Muscle of leg (tissue), 11 donors: ENCODE measurements around the gene FADS1. TPM values are rescaled to one million over a fixed set of nuclear protein-coding genes. Genes with fewer than 3 reads are reported as not detected.

Experiments
- DNase-seq: peaks from one replicate; pipeline ENCODE4 v3.0.0; 2013
- H3K27ac ChIP-seq: one replicate; pipeline ENCODE4 v1.5.1; 2013; ENCODE audit warnings: mild to moderate bottlenecking, low read length, control low read depth
- H3K27me3 ChIP-seq: one replicate; pipeline ENCODE4 v1.6.1; 2013; ENCODE audit warnings: low read length; ENCODE audit not compliant: control insufficient read depth, insufficient read depth
- H3K36me3 ChIP-seq: one replicate; pipeline ENCODE4 v1.6.1; 2013; ENCODE audit warnings: low read length; ENCODE audit not compliant: control insufficient read depth, insufficient read depth
- H3K4me1 ChIP-seq: one replicate; pipeline ENCODE4 v1.6.1; 2013; ENCODE audit warnings: low read length; ENCODE audit not compliant: control insufficient read depth, insufficient read depth
- H3K4me3 ChIP-seq: one replicate; pipeline ENCODE4 v1.5.1; 2013; ENCODE audit warnings: low read length, control low read depth
- H3K9me3 ChIP-seq: replicated peaks from 2 replicates; pipeline ENCODE4 v1.6.1; 2013; ENCODE audit warnings: low read depth, low read length; ENCODE audit not compliant: control insufficient read depth
- WGBS: methylation state at CpG from one replicate; pipeline ENCODE4 v1.1.5; 2013; ENCODE audit warnings: missing lambda C conversion rate; ENCODE audit not compliant: insufficient coverage; 5-methylcytosine and 5-hydroxymethylcytosine counted together
- polyA plus RNA-seq, 8 donors: library from polyadenylated mRNA; unstranded; fragments of 120-200 nt; gene quantifications; one replicate each; pipeline versions ENCODE4 v1.2.1 to v1.2.3, GENCODE V29; 2013; ENCODE audit warnings: inconsistent platforms in 1 of 8, low replicate concordance in 1 of 8; ENCODE audit not compliant: insufficient read length in 8 of 8, insufficient read depth in 1 of 8
- total RNA-seq: library from RNA; stranded (reverse); fragments of 120-200 nt; gene quantifications from one replicate; pipeline ENCODE4 v1.2.4, GENCODE V29; 2013

Gene FADS1
- total and polyA plus RNA-seq, 9 donors, result 17.5 to 33.4 (median 20.3) TPM

DNA sequence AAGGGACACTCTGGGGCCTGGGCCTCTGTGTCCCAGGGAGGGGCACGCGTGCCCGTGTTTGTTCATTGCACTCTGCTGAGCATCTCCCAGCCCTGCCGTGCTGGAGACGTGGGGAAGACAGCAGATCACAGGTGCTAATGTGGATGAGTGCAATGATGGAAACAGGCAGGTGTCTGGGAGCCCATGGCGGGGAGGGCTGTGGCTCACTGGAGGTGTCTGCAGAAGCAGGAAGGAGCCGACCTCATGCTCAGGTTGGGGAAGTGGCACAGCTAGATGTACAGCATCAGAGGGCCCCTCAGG is 32.3 kb downstream of the FADS1 start:
- no peaks in the 10 kb centered on the region for H3K27me3 ChIP-seq
- H3K9me3 ChIP-seq, result no peaks in the 10 kb centered on the region
- 78% methylated on average over 6 of the region's 7 CpGs for WGBS
- H3K27ac ChIP-seq, result no peak overlapping the region
- no peak overlapping the region for H3K4me3 ChIP-seq
- H3K36me3 ChIP-seq, result peaks cover 59% of the 10 kb centered on the region
- DNase-seq, result no peak
- H3K4me1 ChIP-seq, result peaks cover 14% of the 10 kb centered on the region

DNA sequence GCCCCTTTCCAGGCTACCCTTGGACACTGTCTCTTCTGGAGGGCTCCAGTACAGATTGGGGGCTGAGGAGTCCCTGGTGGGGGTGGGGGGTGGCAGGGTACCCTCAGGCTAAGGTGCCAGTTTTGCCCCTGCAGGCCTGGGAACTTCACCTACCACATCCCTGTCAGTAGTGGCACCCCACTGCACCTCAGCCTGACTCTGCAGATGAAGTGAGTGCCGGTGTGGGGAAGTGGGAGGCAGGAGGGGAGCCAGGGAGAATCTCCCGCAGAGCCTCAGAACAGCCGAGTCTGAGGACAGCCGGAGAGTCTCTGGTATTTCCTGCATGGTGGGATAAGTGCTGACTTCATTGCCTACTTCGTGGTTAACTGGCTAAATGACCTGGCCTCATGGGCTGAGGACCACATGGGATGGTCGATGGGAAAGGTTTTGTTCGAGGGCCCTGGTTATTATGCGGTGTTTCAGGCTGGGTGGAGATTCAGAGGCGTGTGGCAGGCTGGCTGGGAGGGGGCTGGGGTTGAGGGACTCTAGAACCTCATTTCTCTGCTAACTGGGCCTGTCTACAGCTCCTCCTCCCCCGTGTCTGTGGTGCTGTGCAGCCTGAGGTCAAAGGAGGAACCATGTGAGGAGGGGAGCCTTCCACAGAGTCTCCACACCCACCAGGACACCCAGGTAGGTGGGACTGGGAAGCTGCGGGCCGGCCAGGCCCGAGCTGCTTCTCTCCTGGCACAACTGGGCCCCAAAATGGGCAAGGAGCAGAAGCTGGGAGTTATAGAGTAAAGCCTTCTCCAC is 32.9 kb downstream of the FADS1 start:
- 49% methylated on average over 7 of the region's 13 CpGs for WGBS
- H3K4me3 ChIP-seq, result no peak overlapping the region
- no peaks in the 10 kb centered on the region for H3K27me3 ChIP-seq
- H3K4me1 ChIP-seq, result peaks cover 14% of the 10 kb centered on the region
- H3K9me3 ChIP-seq, result no peaks in the 10 kb centered on the region
- DNase-seq, result no peak
- peaks cover 54% of the 10 kb centered on the region for H3K36me3 ChIP-seq
- H3K27ac ChIP-seq, result no peak overlapping the region

DNA sequence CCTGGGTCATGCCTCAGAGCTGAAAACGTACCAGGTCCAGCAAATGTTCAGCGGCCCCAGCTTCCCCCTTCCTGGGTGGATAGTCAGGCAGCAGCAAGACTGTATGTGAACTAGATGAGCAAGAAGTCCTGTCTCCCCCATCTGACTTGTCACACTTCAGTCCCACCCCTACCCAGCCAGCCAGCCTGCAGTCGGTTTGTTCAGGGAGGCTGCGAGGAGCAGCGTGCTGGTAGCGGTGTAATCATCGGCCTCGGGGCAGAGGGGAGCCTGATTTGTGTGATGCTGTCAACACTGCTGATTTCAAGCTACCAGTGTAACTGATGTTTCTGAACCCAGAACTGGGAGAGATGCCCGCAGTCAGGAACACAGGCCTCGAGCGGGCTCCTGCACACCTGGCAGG is 34.0 kb downstream of the FADS1 start:
- peaks cover 14% of the 10 kb centered on the region for H3K4me1 ChIP-seq
- peaks cover 2% of the 10 kb centered on the region for H3K27me3 ChIP-seq
- H3K9me3 ChIP-seq, result no peaks in the 10 kb centered on the region
- no peak overlapping the region for H3K27ac ChIP-seq
- 81% methylated on average over 9 of the region's 11 CpGs for WGBS
- H3K36me3 ChIP-seq, result peaks cover 44% of the 10 kb centered on the region
- no peak for DNase-seq
- H3K4me3 ChIP-seq, result no peak overlapping the region

DNA sequence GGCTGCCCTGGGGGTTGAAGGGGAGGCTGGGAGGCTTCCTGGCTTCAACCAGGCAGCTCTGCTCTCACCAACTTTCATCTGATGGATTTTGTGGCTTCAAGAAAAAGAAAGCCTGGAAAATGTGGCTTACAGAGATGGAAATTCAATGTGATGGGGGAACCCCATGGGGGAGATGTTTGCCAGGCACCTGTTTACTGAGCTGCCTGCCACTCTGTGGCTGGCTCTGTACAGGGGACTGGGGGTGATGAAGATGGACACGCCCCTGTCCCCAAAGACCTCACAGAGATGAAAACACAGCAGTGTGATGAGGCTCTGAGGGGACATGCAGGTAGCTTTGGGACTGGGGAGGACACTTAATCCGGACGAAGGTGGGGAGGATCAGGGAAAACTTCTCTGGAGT is 34.5 kb downstream of the FADS1 start:
- H3K9me3 ChIP-seq, result no peaks in the 10 kb centered on the region
- peaks cover 19% of the 10 kb centered on the region for H3K4me1 ChIP-seq
- H3K27ac ChIP-seq, result no peak overlapping the region
- peaks cover 38% of the 10 kb centered on the region for H3K36me3 ChIP-seq
- no peak for DNase-seq
- H3K27me3 ChIP-seq, result peaks cover 7% of the 10 kb centered on the region
- 77% methylated on average over 3 of the region's 3 CpGs for WGBS
- H3K4me3 ChIP-seq, result no peak overlapping the region

DNA sequence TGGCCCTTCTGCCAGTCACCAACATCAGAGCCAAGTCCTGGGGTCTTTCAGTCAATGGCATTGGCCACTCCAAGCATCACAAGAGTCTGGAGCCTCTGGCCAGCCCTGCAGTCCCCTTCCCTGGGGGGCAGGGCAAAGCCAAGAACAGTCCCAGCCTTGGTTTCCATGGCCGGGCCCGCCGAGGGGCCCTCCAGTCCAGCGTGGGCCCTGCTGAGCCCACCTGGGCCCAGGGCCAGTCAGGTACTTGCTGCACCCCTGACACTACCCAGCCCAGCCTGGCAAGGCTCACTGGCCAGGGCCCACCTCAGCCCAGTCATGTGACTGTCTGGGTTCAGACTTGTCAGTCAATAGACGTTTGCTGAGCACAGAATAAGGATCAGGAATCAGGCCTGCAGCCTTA is 35.2 kb downstream of the FADS1 start:
- H3K9me3 ChIP-seq, result no peaks in the 10 kb centered on the region
- H3K27me3 ChIP-seq, result peaks cover 7% of the 10 kb centered on the region
- H3K4me3 ChIP-seq, result no peak overlapping the region
- peaks cover 22% of the 10 kb centered on the region for H3K4me1 ChIP-seq
- DNase-seq, result no peak
- no peak overlapping the region for H3K27ac ChIP-seq
- 80% methylated on average over 5 of the region's 5 CpGs for WGBS
- peaks cover 31% of the 10 kb centered on the region for H3K36me3 ChIP-seq

DNA sequence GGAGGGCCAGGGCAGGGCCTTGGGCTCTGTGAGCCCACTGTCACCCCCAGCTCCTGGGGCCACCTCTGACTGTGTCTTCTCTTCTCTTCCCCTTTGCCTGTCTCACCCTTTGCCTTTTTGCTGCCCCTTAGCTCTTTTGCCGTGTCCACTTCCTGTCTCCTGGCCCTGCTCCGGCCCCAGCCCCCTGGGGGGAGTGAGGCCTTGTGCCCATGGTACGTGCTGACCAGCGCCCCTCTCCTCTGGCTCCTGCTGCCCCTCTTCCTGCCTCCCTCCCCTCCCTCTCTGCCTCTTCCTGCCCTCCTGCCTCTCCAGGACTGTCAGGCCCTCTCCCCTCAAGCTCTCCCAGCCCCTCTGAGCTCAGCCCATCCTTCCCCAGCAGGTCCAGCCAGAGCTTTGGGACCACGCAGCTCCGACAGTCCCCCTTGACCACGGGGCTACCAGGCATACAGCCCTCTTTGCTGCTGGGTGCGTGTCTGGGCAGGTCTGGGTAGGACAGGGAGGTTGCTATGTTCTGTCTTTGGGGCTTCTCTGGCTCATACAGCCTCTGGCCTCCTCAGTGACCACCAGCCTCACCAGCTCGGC is 36.1 kb downstream of the FADS1 start:
- Histone ChIP-seq H3K4me1 (peaks cover 22% of the 10 kb centered on the region), H3K4me3 (no peak overlapping the region), H3K27me3 (peaks cover 7% of the 10 kb centered on the region), H3K36me3 (peaks cover 22% of the 10 kb centered on the region), H3K27ac (no peak overlapping the region), H3K9me3 (no peaks in the 10 kb centered on the region)
- no peak for DNase-seq
- WGBS, result 63% methylated on average over 7 of the region's 9 CpGs

DNA sequence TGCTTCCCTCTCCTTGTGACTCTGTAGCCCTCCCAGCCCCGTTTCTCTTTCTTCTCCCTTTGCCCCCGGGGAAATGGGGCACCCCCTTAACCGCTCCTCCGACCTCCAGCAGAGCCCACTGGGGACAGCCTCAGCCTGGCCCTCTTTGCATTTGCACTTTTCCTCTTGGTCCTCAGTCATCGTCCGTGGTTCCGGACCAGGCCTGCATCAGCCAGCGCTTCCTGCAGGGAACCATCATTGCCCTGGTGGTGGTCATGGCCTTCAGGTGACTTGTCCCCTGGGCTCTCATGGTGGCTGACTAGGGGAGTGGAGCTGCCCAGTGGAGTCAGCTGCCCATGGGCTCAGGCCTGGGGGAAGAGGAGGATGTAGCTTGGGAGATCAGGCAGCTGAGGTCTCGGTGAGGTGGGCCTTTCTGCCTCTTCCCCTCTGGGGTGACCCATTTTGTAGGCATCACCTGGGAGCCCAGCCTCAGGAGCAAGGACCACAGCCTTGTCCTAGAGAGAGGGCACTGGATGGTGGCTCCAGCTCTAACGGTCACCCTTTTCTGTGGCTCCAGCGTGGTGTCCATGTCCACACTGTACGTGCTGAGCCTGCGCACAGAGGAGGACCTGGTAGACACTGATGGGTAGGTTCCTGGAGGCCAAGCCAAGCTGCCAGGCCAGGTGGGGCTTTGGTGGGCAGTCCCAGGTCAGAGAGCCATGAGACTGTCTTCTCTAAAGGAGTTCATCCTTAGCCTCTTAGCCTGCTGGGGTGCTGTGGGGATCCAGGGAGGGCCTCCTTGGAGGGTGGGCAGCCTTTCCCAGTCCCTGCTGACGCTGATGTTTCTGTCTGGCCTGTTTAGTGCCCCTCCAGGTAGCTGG is 36.9 kb downstream of the FADS1 start:
- H3K27ac ChIP-seq, result no peak overlapping the region
- no peak for DNase-seq

DNA sequence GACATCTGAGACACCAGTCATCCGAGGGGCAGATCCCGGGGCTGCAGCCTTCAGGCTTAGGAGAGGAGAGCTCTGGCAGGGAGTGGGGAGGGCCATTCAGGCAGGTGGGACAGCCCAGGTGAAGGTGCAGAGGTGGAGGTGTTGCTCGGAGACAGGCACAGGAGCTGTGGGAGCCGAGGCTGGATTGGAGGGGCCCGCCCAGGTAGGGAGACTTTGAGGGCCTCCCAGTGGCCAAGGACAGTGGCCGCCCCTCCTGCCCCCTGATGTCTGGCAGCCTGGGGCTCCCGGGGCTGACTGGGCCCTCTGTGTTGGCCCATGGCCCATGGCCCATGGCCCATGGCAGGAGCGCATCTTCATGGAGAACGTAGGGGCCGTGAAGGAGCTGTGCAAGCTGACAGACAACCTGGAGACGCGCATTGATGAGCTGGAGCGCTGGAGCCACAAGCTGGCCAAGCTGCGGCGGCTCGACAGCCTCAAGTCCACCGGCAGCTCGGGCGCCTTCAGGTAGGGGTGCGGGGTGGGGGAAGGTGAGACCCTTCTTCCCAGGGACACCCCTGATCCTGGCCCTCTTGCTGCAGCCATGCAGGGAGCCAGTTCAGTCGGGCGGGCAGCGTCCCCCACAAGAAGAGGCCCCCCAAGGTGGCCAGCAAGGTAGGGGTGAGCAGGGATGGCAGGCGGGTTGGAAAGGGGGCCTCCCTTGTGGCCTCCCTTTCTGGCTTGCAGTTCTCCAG is 37.7 kb downstream of the FADS1 start:
- Histone ChIP-seq H3K9me3 (no peaks in the 10 kb centered on the region), H3K27me3 (peaks cover 7% of the 10 kb centered on the region), H3K4me1 (peaks cover 22% of the 10 kb centered on the region), H3K27ac (no peak overlapping the region), H3K4me3 (no peak overlapping the region), H3K36me3 (peaks cover 8% of the 10 kb centered on the region)
- 85% methylated on average over 22 of the region's 24 CpGs for WGBS
- DNase-seq, result no peak

More for the DNA sequence above, 36.9 kb downstream of the FADS1 start:
- no peaks in the 10 kb centered on the region for H3K9me3 ChIP-seq
- peaks cover 22% of the 10 kb centered on the region for H3K4me1 ChIP-seq
- H3K4me3 ChIP-seq, result no peak overlapping the region
- H3K27me3 ChIP-seq, result peaks cover 7% of the 10 kb centered on the region
- 90% methylated on average over 10 of the region's 14 CpGs for WGBS
- peaks cover 15% of the 10 kb centered on the region for H3K36me3 ChIP-seq

DNA sequence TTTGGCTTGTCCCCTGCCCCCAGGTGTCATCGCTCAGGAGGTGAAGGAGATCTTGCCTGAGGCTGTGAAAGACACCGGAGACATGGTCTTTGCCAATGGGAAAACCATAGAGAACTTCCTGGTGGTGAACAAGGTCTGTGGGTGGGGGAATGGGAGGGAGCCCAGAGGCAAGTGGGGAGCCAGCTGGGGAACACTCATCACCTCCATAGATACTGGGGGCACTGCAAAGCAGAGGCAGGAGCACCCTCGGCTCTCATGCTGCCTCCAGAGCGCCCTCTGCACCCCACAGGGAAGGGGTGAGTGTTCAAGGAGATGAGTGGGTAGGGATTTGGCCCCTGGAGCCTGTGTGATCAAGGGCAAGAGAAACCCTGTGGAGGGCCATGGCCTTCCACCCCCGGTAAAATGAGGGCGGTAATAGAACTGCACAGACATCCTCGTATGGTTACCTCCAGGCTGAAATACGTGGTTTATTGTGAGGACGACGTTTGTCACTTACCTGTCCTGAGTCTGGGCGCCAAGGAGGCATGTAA is 38.4 kb downstream of the FADS1 start:
- no peak for DNase-seq
- WGBS, result 80% methylated on average over 6 of the region's 11 CpGs
- Histone ChIP-seq H3K4me1 (peaks cover 22% of the 10 kb centered on the region), H3K9me3 (no peaks in the 10 kb centered on the region), H3K36me3 (peaks cover 2% of the 10 kb centered on the region), H3K27me3 (peaks cover 7% of the 10 kb centered on the region), H3K27ac (no peak overlapping the region), H3K4me3 (no peak overlapping the region)
